ENCODE measurements around the gene LCORL. TPM values are rescaled to one million over a fixed set of nuclear protein-coding genes. Genes with fewer than 3 reads are reported as not detected.

Gene LCORL
- total RNA-seq, 4 donors from 2014 or later, result 11.4 to 23.6 (median 13.0) TPM

- no peak for TF ChIP-seq CTCF (IDR thresholded peaks at IDR 0.05)
- no peak for ATAC-seq (ENCODE audit: low FRiP score)
- no peak for DNase-seq (ENCODE audit: low spot score)
Measured at GRCh38 chr4:17921451-17921850, 100.1 kb downstream of the LCORL start.

GRCh38 chr4:17920681-17921080, 100.9 kb downstream of the LCORL start:
- no peak for DNase-seq (ENCODE audit: low spot score)
- TF ChIP-seq CTCF (IDR thresholded peaks at IDR 0.05), result no peak
- ATAC-seq (ENCODE audit: low FRiP score), result no peak

- no peak for TF ChIP-seq CTCF (IDR thresholded peaks at IDR 0.05)
- DNase-seq (ENCODE audit: low spot score) (no peak), ATAC-seq (ENCODE audit: low FRiP score) (no peak)
Measured at GRCh38 chr4:17915439-17915838, 106.1 kb downstream of the LCORL start.

GRCh38 chr4:17912011-17912410, 109.5 kb downstream of the LCORL start:
- ATAC-seq (ENCODE audit: low FRiP score), result no peak
- no peak for DNase-seq (ENCODE audit: low spot score)
- TF ChIP-seq CTCF (IDR thresholded peaks at IDR 0.05), result no peak

GRCh38 chr4:17911608-17912007, 109.9 kb downstream of the LCORL start:
- DNase-seq (ENCODE audit: low spot score) (no peak), ATAC-seq (ENCODE audit: low FRiP score) (no peak)
- TF ChIP-seq CTCF (IDR thresholded peaks at IDR 0.05), result no peak

GRCh38 chr4:17898553-17899055, 123.0 kb downstream of the LCORL start:
- ATAC-seq (ENCODE audit: low FRiP score) (no peak), DNase-seq (ENCODE audit: low spot score) (no peak)
- TF ChIP-seq CTCF (IDR thresholded peaks at IDR 0.05), result no peak

GRCh38 chr4:17895481-17895880, 126.1 kb downstream of the LCORL start:
- no peak for DNase-seq (ENCODE audit: low spot score)
- no peak for TF ChIP-seq CTCF (IDR thresholded peaks at IDR 0.05)
- ATAC-seq (ENCODE audit: low FRiP score), result no peak

Data from omental fat pad (tissue), 4 donors.